Liver (tissue), 9 donors: ENCODE measurements around the gene NUB1. TPM values are rescaled to one million over a fixed set of nuclear protein-coding genes. Genes with fewer than 3 reads are reported as not detected.

ENCODE experiments used
- DNase-seq: peaks from one replicate; pipeline ENCODE4 v3.0.0-alpha.2; 2017; ENCODE audit warnings: low spot score
- H3K27ac ChIP-seq, 2 donors: one replicate each; pipeline ENCODE4 v1.7.0; 2013; ENCODE audit warnings: inconsistent platforms in 2 of 2, low read length in 2 of 2, control low read depth in 1 of 2, low read depth in 1 of 2, mild to moderate bottlenecking in 1 of 2
- H3K27me3 ChIP-seq, 4 donors: one replicate each; pipeline versions ENCODE4 v1.6.1 to v1.7.0; 2013; ENCODE audit warnings: low read length in 3 of 4, inconsistent platforms in 1 of 4, mild to moderate bottlenecking in 1 of 4, moderate library complexity in 1 of 4; ENCODE audit not compliant: control insufficient read depth in 4 of 4, insufficient read depth in 4 of 4
- H3K36me3 ChIP-seq, 4 donors: one replicate each; pipeline versions ENCODE4 v1.6.1 to v1.7.0; 2013; ENCODE audit warnings: low read length in 3 of 4, mild to moderate bottlenecking in 3 of 4, low read depth in 1 of 4, moderate library complexity in 1 of 4; ENCODE audit not compliant: control insufficient read depth in 4 of 4, insufficient read depth in 3 of 4
- H3K4me1 ChIP-seq, 4 donors: one replicate each; pipeline versions ENCODE4 v1.6.1 to v1.7.0; 2013; ENCODE audit warnings: low read length in 3 of 4, mild to moderate bottlenecking in 3 of 4, moderate library complexity in 1 of 4; ENCODE audit not compliant: control insufficient read depth in 4 of 4, insufficient read depth in 4 of 4
- H3K4me3 ChIP-seq, 3 donors: one replicate each; pipeline versions ENCODE4 v1.6.1 to v1.7.0; 2013; ENCODE audit warnings: low read length in 3 of 3, control low read depth in 1 of 3, low read depth in 1 of 3, mild to moderate bottlenecking in 1 of 3
- H3K9ac ChIP-seq, 2 donors: one replicate each; pipeline ENCODE4 v1.7.0; 2013; ENCODE audit warnings: low read length in 2 of 2, mild to moderate bottlenecking in 2 of 2, moderate library complexity in 2 of 2, control low read depth in 1 of 2, low read depth in 1 of 2
- H3K9me3 ChIP-seq, 4 donors: one replicate each; pipeline versions ENCODE4 v1.6.1 to v1.7.0; 2013; ENCODE audit warnings: low read length in 3 of 4; ENCODE audit not compliant: control insufficient read depth in 4 of 4
- EGR1 ChIP-seq, 2 donors: IDR thresholded peaks; 2 replicates each; pipeline ENCODE4 v1.6.1; 2016 to 2018; ENCODE audit warnings: antibody characterized with exemption in 2 of 2, low read depth in 2 of 2
- FOXA2 ChIP-seq: IDR thresholded peaks from 2 replicates; pipeline ENCODE4 v1.6.1; 2016; ENCODE audit warnings: antibody characterized with exemption
- GABPA ChIP-seq, 2 donors: IDR thresholded peaks in 1 of 2; conservative IDR thresholded peaks in 1 of 2; 2 replicates each; pipeline ENCODE4 v1.6.1; 2016; ENCODE audit warnings: antibody characterized with exemption in 2 of 2, mild to moderate bottlenecking in 1 of 2, moderate library complexity in 1 of 2
- HNF4A ChIP-seq, 2 donors: conservative IDR thresholded peaks; 2 replicates each; pipeline ENCODE4 v1.6.1; 2016; ENCODE audit warnings: antibody characterized with exemption in 2 of 2, mild to moderate bottlenecking in 2 of 2
- JUND ChIP-seq, 2 donors: IDR thresholded peaks; 2 replicates each; pipeline ENCODE4 v1.6.1; 2016; ENCODE audit warnings: antibody characterized with exemption in 2 of 2
- NR2F2 ChIP-seq: IDR thresholded peaks from 2 replicates; pipeline ENCODE4 v1.6.1; 2016; ENCODE audit warnings: antibody characterized with exemption
- RAD21 ChIP-seq, 2 donors: IDR thresholded peaks; 2 replicates each; pipeline ENCODE4 v1.6.1; 2016; ENCODE audit warnings: antibody characterized with exemption in 2 of 2, mild to moderate bottlenecking in 2 of 2
- RXRA ChIP-seq, 2 donors: IDR thresholded peaks; 2 replicates each; pipeline ENCODE4 v1.6.1; 2017 to 2018; ENCODE audit warnings: antibody characterized with exemption in 2 of 2, mild to moderate bottlenecking in 1 of 2
- YY1 ChIP-seq: IDR thresholded peaks from 2 replicates; pipeline ENCODE4 v1.6.1; 2016; ENCODE audit warnings: antibody characterized with exemption, mild to moderate bottlenecking
- WGBS: extraction: QIAGEN DNeasy Blood & Tissue Kit; methylation state at CpG from one replicate; pipeline ENCODE4 v1.1.7; 2013; 5-methylcytosine and 5-hydroxymethylcytosine counted together
- polyA plus RNA-seq, 2 donors: library from polyadenylated mRNA; stranded (reverse) in 1 of 2; unstranded in 1 of 2; fragments of 200-250 nt in 1 of 2; fragments of >200 nt in 1 of 2; fragmentation: Nextera tagmentation in 1 of 2; extraction: Ambion mirVana in 1 of 2; gene quantifications; one replicate each; pipeline versions ENCODE4 v1.2.1 to v1.2.3, GENCODE V29; 2013 to 2015
- total RNA-seq, 2 donors: library from RNA; depleted of rRNA; stranded (reverse); fragments of >200 nt; gene quantifications; one replicate each; pipeline ENCODE4 v1.2.3, GENCODE V29; 2014
- TF ChIP-seq, protein P1 (sequence below): IDR thresholded peaks from 2 replicates; pipeline ENCODE4 v1.6.1; 2016; ENCODE audit warnings: antibody characterized with exemption
- TF ChIP-seq, protein P2 (sequence below): fragments of 150-350 bp; IDR thresholded peaks from 2 replicates; pipeline ENCODE4 v1.5.1; 2017; ENCODE audit warnings: improper control_type of control experiment, low read depth, low read length; ENCODE audit not compliant: missing input control
- TF ChIP-seq, protein P3 (sequence below): IDR thresholded peaks from 2 replicates; pipeline ENCODE4 v1.6.1; 2016; ENCODE audit warnings: antibody characterized with exemption
- TF ChIP-seq, protein P4 (sequence below): IDR thresholded peaks from 2 replicates; pipeline ENCODE4 v1.6.1; 2016; ENCODE audit warnings: antibody characterized with exemption, mild to moderate bottlenecking
- donor health status: healthy.
- donor health status: healthy.
- donor health status: healthy.
- donor health status: healthy.
- donor health status: healthy.

The NUB1 gene
- total and polyA plus RNA-seq, 4 donors = 14.0 to 27.9 (median 18.8) TPM

DNA sequence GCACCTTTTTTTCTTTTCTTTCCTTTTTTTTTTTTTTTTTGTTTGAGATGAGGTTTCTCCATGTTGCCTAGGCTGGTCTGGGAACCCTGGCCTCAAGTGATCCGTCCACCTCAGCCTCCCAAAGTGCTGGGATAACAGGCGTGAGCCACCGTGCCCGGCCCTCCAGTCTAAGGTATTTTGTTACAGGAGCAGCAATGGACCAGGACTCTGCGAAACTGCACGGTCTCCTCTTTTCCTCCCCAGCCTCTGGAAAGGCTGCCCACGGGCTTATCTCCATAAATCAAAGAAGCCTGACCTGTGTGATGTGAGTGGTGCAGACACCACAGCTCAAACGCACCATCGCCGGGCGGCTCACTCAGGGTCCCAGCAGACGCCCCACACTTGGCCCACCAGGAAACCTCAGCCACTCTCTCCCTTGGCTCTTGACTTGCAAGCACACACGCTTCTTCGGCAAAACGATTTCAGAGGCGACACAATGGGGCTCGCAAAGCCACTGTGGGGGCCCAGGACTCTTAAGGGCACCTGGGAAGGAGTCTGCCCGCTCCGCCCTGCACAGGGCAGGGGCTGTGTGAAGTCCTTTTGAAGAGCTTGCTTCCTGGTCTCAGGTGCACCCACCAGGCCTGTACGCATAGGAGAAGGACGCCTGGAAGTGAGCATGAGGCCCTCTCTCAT is 47.6 kb downstream of the NUB1 start (continued):
- TF ChIP-seq, protein P1, sequence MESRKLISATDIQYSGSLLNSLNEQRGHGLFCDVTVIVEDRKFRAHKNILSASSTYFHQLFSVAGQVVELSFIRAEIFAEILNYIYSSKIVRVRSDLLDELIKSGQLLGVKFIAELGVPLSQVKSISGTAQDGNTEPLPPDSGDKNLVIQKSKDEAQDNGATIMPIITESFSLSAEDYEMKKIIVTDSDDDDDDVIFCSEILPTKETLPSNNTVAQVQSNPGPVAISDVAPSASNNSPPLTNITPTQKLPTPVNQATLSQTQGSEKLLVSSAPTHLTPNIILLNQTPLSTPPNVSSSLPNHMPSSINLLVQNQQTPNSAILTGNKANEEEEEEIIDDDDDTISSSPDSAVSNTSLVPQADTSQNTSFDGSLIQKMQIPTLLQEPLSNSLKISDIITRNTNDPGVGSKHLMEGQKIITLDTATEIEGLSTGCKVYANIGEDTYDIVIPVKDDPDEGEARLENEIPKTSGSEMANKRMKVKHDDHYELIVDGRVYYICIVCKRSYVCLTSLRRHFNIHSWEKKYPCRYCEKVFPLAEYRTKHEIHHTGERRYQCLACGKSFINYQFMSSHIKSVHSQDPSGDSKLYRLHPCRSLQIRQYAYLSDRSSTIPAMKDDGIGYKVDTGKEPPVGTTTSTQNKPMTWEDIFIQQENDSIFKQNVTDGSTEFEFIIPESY = no peak
- no peak for TF ChIP-seq GABPA (IDR thresholded peaks at IDR 0.05 in 1 of 2, conservative IDR thresholded peaks at IDR 0.05 in 1 of 2)
- TF ChIP-seq RXRA (IDR thresholded peaks at IDR 0.05) = no peak
- TF ChIP-seq, protein P2, sequence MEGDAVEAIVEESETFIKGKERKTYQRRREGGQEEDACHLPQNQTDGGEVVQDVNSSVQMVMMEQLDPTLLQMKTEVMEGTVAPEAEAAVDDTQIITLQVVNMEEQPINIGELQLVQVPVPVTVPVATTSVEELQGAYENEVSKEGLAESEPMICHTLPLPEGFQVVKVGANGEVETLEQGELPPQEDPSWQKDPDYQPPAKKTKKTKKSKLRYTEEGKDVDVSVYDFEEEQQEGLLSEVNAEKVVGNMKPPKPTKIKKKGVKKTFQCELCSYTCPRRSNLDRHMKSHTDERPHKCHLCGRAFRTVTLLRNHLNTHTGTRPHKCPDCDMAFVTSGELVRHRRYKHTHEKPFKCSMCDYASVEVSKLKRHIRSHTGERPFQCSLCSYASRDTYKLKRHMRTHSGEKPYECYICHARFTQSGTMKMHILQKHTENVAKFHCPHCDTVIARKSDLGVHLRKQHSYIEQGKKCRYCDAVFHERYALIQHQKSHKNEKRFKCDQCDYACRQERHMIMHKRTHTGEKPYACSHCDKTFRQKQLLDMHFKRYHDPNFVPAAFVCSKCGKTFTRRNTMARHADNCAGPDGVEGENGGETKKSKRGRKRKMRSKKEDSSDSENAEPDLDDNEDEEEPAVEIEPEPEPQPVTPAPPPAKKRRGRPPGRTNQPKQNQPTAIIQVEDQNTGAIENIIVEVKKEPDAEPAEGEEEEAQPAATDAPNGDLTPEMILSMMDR = no peak
- no peak for TF ChIP-seq YY1

DNA sequence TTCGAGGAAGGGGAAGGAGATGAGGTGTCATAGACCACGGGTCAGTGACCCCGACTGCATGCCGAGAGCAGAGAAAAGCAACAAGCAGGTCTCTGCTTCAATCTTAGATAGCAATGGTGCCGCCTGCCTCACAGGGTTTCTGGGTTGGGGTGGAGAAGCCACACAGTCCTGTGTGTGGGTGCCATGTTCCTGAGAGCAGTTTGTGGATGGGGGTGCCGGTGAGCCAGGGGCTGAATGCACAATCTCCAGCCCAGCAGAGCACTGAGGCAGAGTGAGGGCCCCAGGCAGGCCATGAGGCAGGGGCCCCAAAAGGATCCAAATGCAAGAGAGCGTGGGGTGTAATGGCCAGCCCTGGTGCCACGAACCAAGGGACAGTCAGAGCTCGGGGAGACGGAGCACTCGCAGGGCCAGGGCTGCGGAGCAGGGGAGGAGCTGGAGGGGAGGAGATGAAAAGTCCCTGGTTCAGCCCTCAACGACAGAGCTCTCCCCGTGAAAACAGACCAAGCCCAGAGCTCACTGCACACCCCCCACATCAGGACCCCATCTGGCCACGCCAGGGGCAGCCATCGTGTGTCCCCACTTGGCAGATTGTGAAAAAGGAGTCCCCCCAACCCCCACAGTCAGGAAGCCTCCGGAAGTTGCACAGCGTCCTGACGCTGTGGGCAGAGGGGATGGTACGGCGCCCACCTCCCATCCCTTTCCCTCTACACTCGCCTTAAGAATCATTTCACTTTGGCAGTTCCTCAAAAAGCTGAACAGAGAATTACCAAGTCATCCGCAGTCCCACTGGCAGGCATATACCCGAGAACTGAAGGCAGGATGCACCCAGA is 48.4 kb downstream of the NUB1 start:
- Histone ChIP-seq H3K4me1 (no peaks in the 10 kb centered on the region), H3K9me3 (no peaks in the 10 kb centered on the region), H3K9ac (no peak overlapping the region), H3K4me3 (no peak overlapping the region), H3K27ac (no peak overlapping the region), H3K36me3 (no peaks in the 10 kb centered on the region), H3K27me3 (peaks cover 0 to 2% (median 0%) of the 10 kb centered on the region in 4 donors)
- no peak for DNase-seq
- WGBS = 84% methylated on average over 24 of the region's 24 CpGs
- TF ChIP-seq HNF4A (conservative IDR thresholded peaks at IDR 0.05) (no peak), GABPA (IDR thresholded peaks at IDR 0.05 in 1 of 2, conservative IDR thresholded peaks at IDR 0.05 in 1 of 2) (no peak), FOXA2 (no peak), RAD21 (IDR thresholded peaks at IDR 0.05) (no peak)
- TF ChIP-seq, protein P3, sequence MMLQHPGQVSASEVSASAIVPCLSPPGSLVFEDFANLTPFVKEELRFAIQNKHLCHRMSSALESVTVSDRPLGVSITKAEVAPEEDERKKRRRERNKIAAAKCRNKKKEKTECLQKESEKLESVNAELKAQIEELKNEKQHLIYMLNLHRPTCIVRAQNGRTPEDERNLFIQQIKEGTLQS = no peak

DNA sequence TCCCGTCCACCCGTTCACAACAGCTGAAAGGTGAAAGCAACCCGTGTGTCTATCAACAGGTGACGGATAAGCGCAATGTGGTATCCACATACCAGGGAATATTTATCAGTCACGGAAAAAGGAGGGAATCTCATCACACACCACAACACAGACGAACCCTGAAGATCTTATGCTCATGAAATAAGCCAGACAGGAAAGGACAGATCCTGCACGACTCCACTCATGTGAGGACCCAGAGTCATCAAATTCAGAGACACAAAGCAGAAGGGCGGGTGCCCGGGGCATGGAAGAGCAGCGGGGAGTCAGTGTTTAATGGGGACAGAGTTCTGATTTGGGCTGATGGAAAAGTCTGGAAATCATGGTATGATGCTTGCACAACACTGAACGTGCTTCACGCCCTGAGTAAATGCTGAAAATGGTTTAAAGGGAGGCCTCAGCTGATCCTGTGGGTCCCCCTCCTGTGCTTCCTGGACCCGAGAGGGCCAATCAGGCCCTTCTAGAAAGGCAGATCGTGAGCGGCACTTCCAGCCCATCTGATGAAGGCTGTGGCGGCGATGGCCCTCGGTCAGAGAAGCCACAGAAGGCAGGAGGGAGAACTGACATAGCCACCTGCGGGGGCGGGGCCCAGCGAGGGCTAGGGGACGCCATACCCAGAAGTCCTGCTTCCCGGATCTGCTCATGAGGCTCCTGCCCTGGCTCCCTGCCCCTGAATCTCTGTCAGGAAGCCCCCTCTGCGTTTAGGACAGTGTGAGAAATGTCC is 49.2 kb downstream of the NUB1 start:
- Histone ChIP-seq H3K9me3 (no peaks in the 10 kb centered on the region), H3K27me3 (peaks cover 0 to 2% (median 0%) of the 10 kb centered on the region in 4 donors), H3K4me3 (no peak overlapping the region), H3K27ac (no peak overlapping the region), H3K9ac (no peak overlapping the region), H3K4me1 (no peaks in the 10 kb centered on the region), H3K36me3 (no peaks in the 10 kb centered on the region)
- WGBS = 84% methylated on average over 25 of the region's 25 CpGs
- no peak for DNase-seq
- TF ChIP-seq RXRA (IDR thresholded peaks at IDR 0.05) (no peak), YY1 (no peak), GABPA (IDR thresholded peaks at IDR 0.05 in 1 of 2, conservative IDR thresholded peaks at IDR 0.05 in 1 of 2) (no peak), JUND (IDR thresholded peaks at IDR 0.05) (no peak), EGR1 (IDR thresholded peaks at IDR 0.05; ENCODE audit: low read depth in 2 of 2) (no peak), NR2F2 (no peak)
- TF ChIP-seq, protein P3 = no peak
- TF ChIP-seq, protein P4, sequence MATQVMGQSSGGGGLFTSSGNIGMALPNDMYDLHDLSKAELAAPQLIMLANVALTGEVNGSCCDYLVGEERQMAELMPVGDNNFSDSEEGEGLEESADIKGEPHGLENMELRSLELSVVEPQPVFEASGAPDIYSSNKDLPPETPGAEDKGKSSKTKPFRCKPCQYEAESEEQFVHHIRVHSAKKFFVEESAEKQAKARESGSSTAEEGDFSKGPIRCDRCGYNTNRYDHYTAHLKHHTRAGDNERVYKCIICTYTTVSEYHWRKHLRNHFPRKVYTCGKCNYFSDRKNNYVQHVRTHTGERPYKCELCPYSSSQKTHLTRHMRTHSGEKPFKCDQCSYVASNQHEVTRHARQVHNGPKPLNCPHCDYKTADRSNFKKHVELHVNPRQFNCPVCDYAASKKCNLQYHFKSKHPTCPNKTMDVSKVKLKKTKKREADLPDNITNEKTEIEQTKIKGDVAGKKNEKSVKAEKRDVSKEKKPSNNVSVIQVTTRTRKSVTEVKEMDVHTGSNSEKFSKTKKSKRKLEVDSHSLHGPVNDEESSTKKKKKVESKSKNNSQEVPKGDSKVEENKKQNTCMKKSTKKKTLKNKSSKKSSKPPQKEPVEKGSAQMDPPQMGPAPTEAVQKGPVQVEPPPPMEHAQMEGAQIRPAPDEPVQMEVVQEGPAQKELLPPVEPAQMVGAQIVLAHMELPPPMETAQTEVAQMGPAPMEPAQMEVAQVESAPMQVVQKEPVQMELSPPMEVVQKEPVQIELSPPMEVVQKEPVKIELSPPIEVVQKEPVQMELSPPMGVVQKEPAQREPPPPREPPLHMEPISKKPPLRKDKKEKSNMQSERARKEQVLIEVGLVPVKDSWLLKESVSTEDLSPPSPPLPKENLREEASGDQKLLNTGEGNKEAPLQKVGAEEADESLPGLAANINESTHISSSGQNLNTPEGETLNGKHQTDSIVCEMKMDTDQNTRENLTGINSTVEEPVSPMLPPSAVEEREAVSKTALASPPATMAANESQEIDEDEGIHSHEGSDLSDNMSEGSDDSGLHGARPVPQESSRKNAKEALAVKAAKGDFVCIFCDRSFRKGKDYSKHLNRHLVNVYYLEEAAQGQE = no peak
- TF ChIP-seq, protein P1 = no peak
